ENCODE results near the gene SLFNL1. TPM values are rescaled to one million over a fixed set of nuclear protein-coding genes. Genes with fewer than 3 reads are reported as not detected.

SLFNL1 gene
- total RNA-seq, 1 donor from 2014 or later, result 0.94 TPM

Other genes starting within 250 kb of the SLFNL1 start
- gene KCNQ4, start 237.9 kb downstream of the SLFNL1 start, total RNA-seq, result 1.7 TPM
- gene CITED4, start 159.4 kb downstream of the SLFNL1 start, total RNA-seq, result 0.62 TPM
- gene CTPS1, start 42.0 kb downstream of the SLFNL1 start, total RNA-seq, result 16.5 TPM
- gene SCMH1, start 220.6 kb upstream of the SLFNL1 start, total RNA-seq, result 45.5 TPM

Data from occipital lobe (tissue), 1 donor.